Osteoblast (primary cell): ENCODE results near the gene PPP2R5C. TPM values are rescaled to one million over a fixed set of nuclear protein-coding genes. Genes with fewer than 3 reads are reported as not detected.

Source experiments
- DNase-seq: peaks from one replicate; pipeline ENCODE4 v3.0.0; 2011; ENCODE audit warnings: low spot score, mixed read lengths; ENCODE audit not compliant: insufficient read length; ENCODE audit errors: missing footprints
- H2AFZ ChIP-seq: 2 replicates; pipeline ENCODE4 v1.6.0; 2011; ENCODE audit warnings: mild to moderate bottlenecking, low read length
- H3K27ac ChIP-seq: 2 replicates; pipeline ENCODE4 v1.5.1; 2011; ENCODE audit warnings: mild to moderate bottlenecking, low read depth, low read length, moderate library complexity
- H3K27me3 ChIP-seq: 2 replicates; pipeline ENCODE4 v1.6.0; 2012; ENCODE audit warnings: mild to moderate bottlenecking, control low read depth, inconsistent platforms, low read length, moderate library complexity; ENCODE audit not compliant: insufficient read depth
- H3K36me3 ChIP-seq: 2 replicates; pipeline ENCODE4 v1.5.1; 2011; ENCODE audit warnings: mild to moderate bottlenecking, low read length, control low read depth, moderate library complexity; ENCODE audit not compliant: insufficient read depth
- H3K4me1 ChIP-seq: 2 replicates; pipeline ENCODE4 v1.5.1; 2011; ENCODE audit warnings: mild to moderate bottlenecking, low read length, control low read depth, moderate library complexity; ENCODE audit not compliant: insufficient read depth
- H3K4me2 ChIP-seq: 2 replicates; pipeline ENCODE4 v1.6.0; 2011; ENCODE audit warnings: mild to moderate bottlenecking, low read length; ENCODE audit not compliant: insufficient read depth
- H3K4me3 ChIP-seq: fragments of 200-600 bp; sonication (generic); 3 replicates; pipeline ENCODE4 v1.5.1; 2012; ENCODE audit warnings: mild to moderate bottlenecking, low read length, inconsistent platforms; ENCODE audit not compliant: insufficient read depth
- H3K79me2 ChIP-seq: 2 replicates; pipeline ENCODE4 v1.6.0; 2012; ENCODE audit warnings: mild to moderate bottlenecking, low read length, control low read depth, inconsistent platforms; ENCODE audit not compliant: insufficient read depth
- H3K9me3 ChIP-seq: 2 replicates; pipeline ENCODE4 v1.5.1; 2011; ENCODE audit warnings: low read depth, low read length, control low read depth
- H4K20me1 ChIP-seq: 2 replicates; pipeline ENCODE4 v1.6.0; 2012; ENCODE audit warnings: mild to moderate bottlenecking, low read length, control low read depth; ENCODE audit not compliant: insufficient read depth
- CTCF ChIP-seq: IDR thresholded peaks from 2 replicates; pipeline ENCODE4 v1.5.1; 2011; ENCODE audit warnings: mild to moderate bottlenecking, low read depth, low read length, moderate library complexity; ENCODE audit errors: extremely low read depth
- total RNA-seq: library from RNA; depleted of rRNA; stranded (reverse); fragments of >200 nt; gene quantifications from 2 replicates; pipeline ENCODE4 v1.2.3, GENCODE V29; 2012

The PPP2R5C gene
- total RNA-seq, 1 donor: 101 TPM

GRCh38 chr14:101961746-101962502, 200.4 kb downstream of the PPP2R5C start:
- Histone ChIP-seq H3K27ac (no peak overlapping the region), H3K27me3 (no peaks in the 10 kb centered on the region), H3K9me3 (no peaks in the 10 kb centered on the region), H3K4me3 (no peak overlapping the region), H2AFZ (no peak overlapping the region), H3K79me2 (peaks cover 28% of the 10 kb centered on the region), H3K4me1 (peaks cover 22% of the 10 kb centered on the region), H4K20me1 (peaks cover 11% of the 10 kb centered on the region), H3K4me2 (peak overlapping the region; percentile 21), H3K36me3 (no peaks in the 10 kb centered on the region)
- TF ChIP-seq CTCF: no peak
- DNase-seq: peak; percentile 85

- Histone ChIP-seq H3K27ac (peak overlapping the region; percentile 5), H3K79me2 (peaks cover 34% of the 10 kb centered on the region), H3K9me3 (no peaks in the 10 kb centered on the region), H3K4me2 (peak overlapping the region; percentile 21), H3K27me3 (no peaks in the 10 kb centered on the region), H3K36me3 (peaks cover 2% of the 10 kb centered on the region), H3K4me3 (no peak overlapping the region), H4K20me1 (peaks cover 11% of the 10 kb centered on the region), H2AFZ (no peak overlapping the region), H3K4me1 (peaks cover 28% of the 10 kb centered on the region)
- peak; percentile 96 for DNase-seq
- no peak for TF ChIP-seq CTCF
Measured at GRCh38 chr14:101962503-101962874, 201.0 kb downstream of the PPP2R5C start.

GRCh38 chr14:101963052-101963451, 201.5 kb downstream of the PPP2R5C start:
- Histone ChIP-seq H3K36me3 (peaks cover 7% of the 10 kb centered on the region), H3K4me2 (no peak overlapping the region), H3K27ac (peak overlapping the region; percentile 5), H4K20me1 (peaks cover 16% of the 10 kb centered on the region), H3K79me2 (peaks cover 40% of the 10 kb centered on the region), H3K4me1 (peaks cover 33% of the 10 kb centered on the region), H3K9me3 (no peaks in the 10 kb centered on the region), H2AFZ (no peak overlapping the region), H3K4me3 (no peak overlapping the region), H3K27me3 (no peaks in the 10 kb centered on the region)
- no peak for DNase-seq
- no peak for TF ChIP-seq CTCF

- Histone ChIP-seq H4K20me1 (peaks cover 18% of the 10 kb centered on the region), H3K9me3 (no peaks in the 10 kb centered on the region), H3K27ac (no peak overlapping the region), H3K4me2 (peak overlapping the region; percentile 89), H3K27me3 (no peaks in the 10 kb centered on the region), H3K4me1 (peaks cover 33% of the 10 kb centered on the region), H3K36me3 (peaks cover 13% of the 10 kb centered on the region), H3K79me2 (peaks cover 47% of the 10 kb centered on the region), H3K4me3 (peak overlapping the region; percentile 97), H2AFZ (peak overlapping the region; percentile 88)
- no peak for TF ChIP-seq CTCF
- DNase-seq: no peak
Measured at GRCh38 chr14:101963656-101964296, 202.3 kb downstream of the PPP2R5C start.
